Measurements from ENCODE around the gene GPR108. TPM values are rescaled to one million over a fixed set of nuclear protein-coding genes. Genes with fewer than 3 reads are reported as not detected.
"Not testable (repeated sequence)": the region's sequence is repeated elsewhere in the genome, so short reads cannot be mapped to it uniquely, and the experiment has no call there.

The GPR108 gene
- polyA plus RNA-seq, 2 donors, result 55.8 to 93.8 TPM

DNA sequence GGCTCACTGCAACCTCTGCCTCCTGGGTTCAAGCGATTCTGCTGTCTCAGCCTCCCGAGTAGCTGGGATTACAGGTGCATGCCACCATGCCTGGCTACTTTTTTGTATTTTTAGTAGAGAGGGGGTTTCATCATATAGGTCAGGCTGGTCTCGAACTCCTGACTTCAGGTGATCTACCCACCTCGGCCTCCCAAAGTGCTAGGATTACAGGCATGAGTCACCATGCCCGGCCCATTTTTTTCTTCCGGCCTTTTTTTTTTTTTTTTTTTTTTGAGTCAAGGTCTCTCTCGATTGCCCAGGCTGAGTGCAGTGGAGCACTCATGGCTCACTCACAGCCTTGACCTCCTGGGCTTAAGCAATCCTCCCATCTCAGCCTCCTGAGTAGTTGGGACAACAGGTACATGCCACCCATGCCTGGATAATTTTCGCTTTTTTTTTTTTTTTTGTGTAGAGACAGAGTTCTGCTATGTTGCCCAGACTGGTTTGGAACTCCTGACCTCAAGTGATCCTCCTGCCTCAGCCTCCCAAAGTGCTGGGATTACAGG lies 24.9 kb upstream of the GPR108 start:
- H3K4me3 ChIP-seq (ENCODE audit: low read depth in 1 of 2, low read length in 2 of 2); H3K27ac ChIP-seq (ENCODE audit: low read depth in 2 of 2, low read length in 1 of 2); H3K4me1 ChIP-seq (ENCODE audit: control insufficient read depth in 2 of 2, insufficient read depth in 2 of 2, low read length in 1 of 2); H3K27me3 ChIP-seq (ENCODE audit: control insufficient read depth in 1 of 2, insufficient read depth in 2 of 2, low read length in 2 of 2); H3K9me3 ChIP-seq (ENCODE audit: control insufficient read depth in 2 of 2, insufficient read depth in 1 of 2, low read depth in 1 of 2, low read length in 1 of 2): not testable (repeated sequence)
- peaks cover 0 to 10% of the 10 kb centered on the region in 2 donors for H3K36me3 ChIP-seq (ENCODE audit: control insufficient read depth in 2 of 2, insufficient read depth in 2 of 2, low read length in 1 of 2)
- WGBS, 2 donors, result 66 to 71% methylated on average over 8 of the region's 8 CpGs

DNA sequence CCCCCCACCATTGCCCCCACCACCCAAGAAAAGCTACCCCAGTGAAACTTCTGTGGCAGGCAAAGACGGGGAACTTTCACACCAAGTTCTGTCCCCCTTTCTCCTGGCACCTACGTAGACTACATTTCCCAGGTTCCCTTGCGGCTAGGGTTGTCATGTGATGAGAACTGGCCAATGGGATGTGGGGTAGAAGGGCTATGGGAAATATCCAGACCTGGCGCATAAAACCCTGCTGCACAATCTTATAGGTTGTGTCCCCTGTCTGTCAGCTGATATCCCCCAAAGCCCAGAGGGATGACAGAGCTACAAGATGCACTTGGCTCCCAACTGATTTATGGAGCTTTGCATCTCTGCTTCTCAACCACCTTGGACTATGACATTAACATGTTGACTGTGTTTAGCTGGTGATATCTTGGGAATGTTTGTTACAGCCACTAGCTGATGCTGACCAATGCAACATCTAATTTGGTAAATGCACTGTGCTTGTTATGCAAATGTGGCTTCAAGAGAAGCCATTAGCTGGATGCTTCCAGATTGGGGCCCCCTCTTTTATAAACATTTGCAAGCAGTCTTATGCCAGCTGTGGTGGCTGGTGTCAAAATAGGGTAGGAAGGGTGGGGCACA lies 23.8 kb upstream of the GPR108 start:
- Histone ChIP-seq H3K4me1 (ENCODE audit: control insufficient read depth in 2 of 2, insufficient read depth in 2 of 2, low read length in 1 of 2) (no peaks in the 10 kb centered on the region), H3K27me3 (ENCODE audit: control insufficient read depth in 1 of 2, insufficient read depth in 2 of 2, low read length in 2 of 2) (no peaks in the 10 kb centered on the region), H3K9me3 (ENCODE audit: control insufficient read depth in 2 of 2, insufficient read depth in 1 of 2, low read depth in 1 of 2, low read length in 1 of 2) (no peaks in the 10 kb centered on the region), H3K27ac (ENCODE audit: low read depth in 2 of 2, low read length in 1 of 2) (no peak overlapping the region), H3K4me3 (ENCODE audit: low read depth in 1 of 2, low read length in 2 of 2) (no peak overlapping the region), H3K36me3 (ENCODE audit: control insufficient read depth in 2 of 2, insufficient read depth in 2 of 2, low read length in 1 of 2) (peaks cover 0 to 10% of the 10 kb centered on the region in 2 donors)
- 80 to 92% methylated on average over 4 of the region's 4 CpGs for WGBS, 2 donors

DNA sequence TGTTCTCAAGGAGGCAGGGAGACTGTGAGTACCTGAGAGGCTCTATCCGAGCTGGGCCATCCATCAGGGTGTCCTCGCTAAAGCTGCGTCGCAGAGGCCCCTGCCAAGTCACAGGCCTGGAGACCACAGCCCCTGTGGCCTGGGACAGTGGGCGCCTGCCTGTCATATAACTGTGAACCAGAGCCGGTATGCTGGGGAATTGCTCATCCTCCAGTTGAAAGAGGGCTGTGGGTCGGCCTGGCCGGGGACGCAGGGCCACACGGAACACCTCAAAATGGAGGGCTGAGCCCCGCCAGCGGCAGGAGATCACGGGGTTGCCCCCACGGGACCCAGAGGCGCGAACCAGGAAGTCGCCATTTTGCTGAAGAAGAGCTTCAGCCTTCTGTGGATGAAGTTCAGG lies 23.2 kb upstream of the GPR108 start:
- 96 to 97% methylated on average over 17 of the region's 17 CpGs for WGBS, 2 donors
- Histone ChIP-seq H3K27ac (ENCODE audit: low read depth in 2 of 2, low read length in 1 of 2) (no peak overlapping the region), H3K4me1 (ENCODE audit: control insufficient read depth in 2 of 2, insufficient read depth in 2 of 2, low read length in 1 of 2) (no peaks in the 10 kb centered on the region), H3K36me3 (ENCODE audit: control insufficient read depth in 2 of 2, insufficient read depth in 2 of 2, low read length in 1 of 2) (peaks cover 0 to 10% of the 10 kb centered on the region in 2 donors), H3K9me3 (ENCODE audit: control insufficient read depth in 2 of 2, insufficient read depth in 1 of 2, low read depth in 1 of 2, low read length in 1 of 2) (no peaks in the 10 kb centered on the region), H3K27me3 (ENCODE audit: control insufficient read depth in 1 of 2, insufficient read depth in 2 of 2, low read length in 2 of 2) (no peaks in the 10 kb centered on the region), H3K4me3 (ENCODE audit: low read depth in 1 of 2, low read length in 2 of 2) (no peak overlapping the region)

DNA sequence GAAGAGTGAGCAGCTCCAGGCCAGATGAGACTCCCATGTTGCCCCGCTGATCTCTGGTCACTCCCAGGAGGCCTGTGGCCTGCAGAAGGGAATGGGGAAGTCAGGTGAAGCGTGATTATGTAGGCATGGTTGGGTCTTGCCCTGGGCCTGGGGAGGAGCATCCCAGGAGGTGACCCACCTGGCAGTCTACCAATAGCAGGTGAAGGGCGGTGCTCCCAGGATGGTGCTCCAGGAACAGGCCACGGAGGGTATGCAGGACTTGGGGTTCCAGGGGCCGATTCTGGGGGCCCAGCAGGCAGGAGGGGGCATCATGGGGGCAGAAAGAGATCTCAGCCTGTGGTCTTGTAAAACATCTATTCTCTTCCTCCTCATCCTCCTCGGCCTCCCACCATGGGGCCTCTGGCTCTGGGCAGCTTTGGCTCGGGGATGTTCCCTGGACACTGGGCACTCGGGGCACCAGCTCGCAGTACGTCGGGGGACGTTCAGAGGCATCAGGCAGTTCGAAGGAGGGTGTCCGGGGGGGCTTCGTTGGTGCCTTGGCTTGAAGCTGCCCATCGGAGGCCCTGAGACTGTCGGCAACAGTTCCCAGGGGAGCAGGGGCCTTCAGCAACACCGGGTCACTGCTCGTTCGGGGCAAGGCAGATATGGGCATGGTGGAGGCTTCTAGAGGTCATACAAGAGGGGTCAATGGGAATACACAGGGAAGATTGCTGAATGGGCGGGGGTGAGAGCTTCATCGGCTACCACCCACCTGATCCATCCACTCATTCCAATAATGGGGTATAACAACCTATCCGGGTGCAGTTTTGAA lies 17.5 kb upstream of the GPR108 start:
- Histone ChIP-seq H3K4me3 (ENCODE audit: low read depth in 1 of 2, low read length in 2 of 2) (no peak overlapping the region), H3K27ac (ENCODE audit: low read depth in 2 of 2, low read length in 1 of 2) (no peak overlapping the region), H3K27me3 (ENCODE audit: control insufficient read depth in 1 of 2, insufficient read depth in 2 of 2, low read length in 2 of 2) (no peaks in the 10 kb centered on the region), H3K9me3 (ENCODE audit: control insufficient read depth in 2 of 2, insufficient read depth in 1 of 2, low read depth in 1 of 2, low read length in 1 of 2) (no peaks in the 10 kb centered on the region), H3K36me3 (ENCODE audit: control insufficient read depth in 2 of 2, insufficient read depth in 2 of 2, low read length in 1 of 2) (peaks cover 3 to 28% of the 10 kb centered on the region in 2 donors), H3K4me1 (ENCODE audit: control insufficient read depth in 2 of 2, insufficient read depth in 2 of 2, low read length in 1 of 2) (peaks cover 0 to 6% of the 10 kb centered on the region in 2 donors)
- 90 to 94% methylated on average over 22 to 23 of the region's 23 CpGs for WGBS, 2 donors

DNA sequence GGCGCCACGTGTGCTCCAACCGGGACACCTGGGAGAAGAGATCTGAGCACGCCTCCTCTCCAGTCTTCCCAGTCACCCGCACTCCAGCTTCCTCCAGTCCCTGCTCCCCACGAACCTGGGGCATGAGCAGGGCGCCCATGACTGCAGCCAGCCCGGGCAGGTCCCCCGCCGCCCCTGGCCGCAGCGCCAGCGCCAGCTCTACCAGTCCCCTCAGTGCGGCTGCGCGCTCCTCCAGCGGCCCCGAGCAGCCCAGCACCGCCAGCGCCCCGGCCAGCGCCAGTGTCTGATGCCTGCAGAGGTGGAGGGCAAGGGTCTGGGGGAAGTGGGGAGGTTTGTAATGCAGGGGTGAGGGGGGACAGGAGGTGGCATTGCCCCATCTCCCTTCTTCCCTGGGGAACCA lies 16.8 kb upstream of the GPR108 start:
- Histone ChIP-seq H3K9me3 (ENCODE audit: control insufficient read depth in 2 of 2, insufficient read depth in 1 of 2, low read depth in 1 of 2, low read length in 1 of 2) (no peaks in the 10 kb centered on the region), H3K36me3 (ENCODE audit: control insufficient read depth in 2 of 2, insufficient read depth in 2 of 2, low read length in 1 of 2) (peaks cover 3 to 29% of the 10 kb centered on the region in 2 donors), H3K4me3 (ENCODE audit: low read depth in 1 of 2, low read length in 2 of 2) (no peak overlapping the region), H3K27ac (ENCODE audit: low read depth in 2 of 2, low read length in 1 of 2) (peak overlapping the region in 1 of 2 donors; percentile 48), H3K27me3 (ENCODE audit: control insufficient read depth in 1 of 2, insufficient read depth in 2 of 2, low read length in 2 of 2) (no peaks in the 10 kb centered on the region), H3K4me1 (ENCODE audit: control insufficient read depth in 2 of 2, insufficient read depth in 2 of 2, low read length in 1 of 2) (peaks cover 0 to 6% of the 10 kb centered on the region in 2 donors)
- 95 to 96% methylated on average over 22 of the region's 22 CpGs for WGBS, 2 donors

DNA sequence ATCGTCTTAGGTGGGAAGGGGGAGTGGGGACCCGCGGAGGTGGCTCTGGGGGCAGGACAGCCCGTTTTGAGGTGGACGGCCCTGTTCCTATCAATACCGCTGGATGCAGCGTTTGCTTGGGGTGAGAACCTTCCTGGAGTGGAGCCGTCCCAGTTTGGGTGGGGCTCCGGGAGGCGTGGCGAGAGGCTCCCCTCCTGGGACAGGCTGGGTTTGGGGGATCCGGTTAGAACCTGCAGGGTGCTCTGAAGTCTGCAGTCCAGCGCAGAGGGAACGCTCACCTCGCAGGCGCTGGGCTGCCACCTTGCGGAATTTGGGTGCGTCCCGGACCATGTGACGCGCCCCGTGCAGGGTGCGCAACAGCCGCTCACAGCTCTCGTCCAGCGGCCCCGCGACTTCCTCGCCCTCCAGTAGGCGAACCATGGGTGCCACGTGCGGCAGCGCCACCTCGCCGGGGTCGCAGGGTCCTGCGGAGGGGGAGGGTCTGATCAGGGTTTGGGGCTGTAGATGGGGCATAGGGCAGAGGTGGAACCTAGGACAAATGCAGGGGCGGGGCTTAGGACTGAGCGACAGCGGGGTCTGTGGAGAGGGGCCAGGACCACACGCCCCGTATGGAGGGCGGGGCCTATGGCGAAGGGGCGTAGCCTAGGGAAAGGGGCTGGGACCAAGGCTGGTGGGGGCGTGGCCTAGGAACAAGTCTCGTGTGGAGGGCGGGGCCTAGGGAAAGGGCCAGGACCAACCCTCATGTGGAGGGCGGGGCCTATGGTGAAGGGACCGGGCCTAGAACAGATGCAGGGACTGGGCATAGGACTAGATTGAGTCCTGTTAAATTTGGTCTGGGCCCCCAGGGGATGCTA lies 16.0 kb upstream of the GPR108 start:
- WGBS, 2 donors, result 16 to 22% methylated on average over 49 to 50 of the region's 50 CpGs
- H3K27ac ChIP-seq (ENCODE audit: low read depth in 2 of 2, low read length in 1 of 2), result peak overlapping the region; percentile 48 to 86
- peak overlapping the region in 1 of 2 donors; percentile 25 for H3K4me3 ChIP-seq (ENCODE audit: low read depth in 1 of 2, low read length in 2 of 2)

DNA sequence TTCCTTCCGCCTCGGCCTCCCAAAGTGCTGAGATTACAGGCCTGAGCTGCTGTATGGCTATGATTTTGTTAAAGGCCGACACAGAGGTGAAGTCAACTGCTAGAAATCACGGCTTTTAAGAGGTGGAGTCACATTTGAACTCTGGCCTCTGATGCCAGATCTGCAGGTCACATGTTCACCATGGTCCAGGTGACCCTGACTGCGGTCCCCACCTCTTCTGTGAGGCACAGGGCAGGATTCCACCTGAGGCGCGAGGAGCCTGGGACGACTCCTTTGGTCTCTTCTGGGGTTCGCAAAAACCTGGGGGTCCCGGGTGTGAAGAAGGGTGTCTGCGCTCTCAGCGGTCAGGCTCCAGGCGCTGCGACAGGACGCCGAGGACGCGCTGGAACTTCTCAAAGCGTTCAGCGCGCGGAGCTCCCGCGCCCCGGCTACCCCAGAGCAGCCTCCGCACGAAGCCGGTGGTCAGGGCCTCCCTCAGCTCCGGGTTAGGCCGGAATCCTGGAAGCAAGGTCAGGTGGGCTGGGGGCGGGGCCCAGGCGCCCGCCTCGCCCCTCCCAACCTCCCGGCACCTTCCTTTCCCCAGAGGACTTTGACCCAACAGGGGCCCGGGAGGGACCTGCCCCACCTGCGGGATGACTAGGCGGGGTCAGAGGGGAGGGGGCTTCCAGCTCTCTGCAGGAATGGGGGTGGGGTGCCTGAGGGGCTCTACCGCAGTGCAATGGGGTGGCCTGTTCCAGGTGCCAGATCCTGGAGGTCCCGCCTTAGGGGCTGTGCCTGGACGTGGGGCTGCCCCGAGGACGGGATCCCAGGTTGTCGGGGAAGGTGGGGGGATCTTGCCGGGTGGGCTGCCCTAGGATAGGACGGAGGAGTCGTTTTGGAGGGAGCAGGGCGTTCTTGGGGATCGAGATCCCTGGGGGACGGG lies 15.1 kb upstream of the GPR108 start:
- Histone ChIP-seq H3K27me3 (ENCODE audit: control insufficient read depth in 1 of 2, insufficient read depth in 2 of 2, low read length in 2 of 2) (no peaks in the 10 kb centered on the region), H3K9me3 (ENCODE audit: control insufficient read depth in 2 of 2, insufficient read depth in 1 of 2, low read depth in 1 of 2, low read length in 1 of 2) (no peaks in the 10 kb centered on the region), H3K36me3 (ENCODE audit: control insufficient read depth in 2 of 2, insufficient read depth in 2 of 2, low read length in 1 of 2) (peaks cover 3 to 30% of the 10 kb centered on the region in 2 donors), H3K4me3 (ENCODE audit: low read depth in 1 of 2, low read length in 2 of 2) (no peak overlapping the region), H3K27ac (ENCODE audit: low read depth in 2 of 2, low read length in 1 of 2) (peak overlapping the region; percentile 48 to 57), H3K4me1 (ENCODE audit: control insufficient read depth in 2 of 2, insufficient read depth in 2 of 2, low read length in 1 of 2) (peaks cover 0 to 6% of the 10 kb centered on the region in 2 donors)
- WGBS, 2 donors, result 68 to 78% methylated on average over 49 to 50 of the region's 50 CpGs

More for the DNA sequence above, 16.0 kb upstream of the GPR108 start:
- Histone ChIP-seq H3K27me3 (ENCODE audit: control insufficient read depth in 1 of 2, insufficient read depth in 2 of 2, low read length in 2 of 2) (no peaks in the 10 kb centered on the region), H3K4me1 (ENCODE audit: control insufficient read depth in 2 of 2, insufficient read depth in 2 of 2, low read length in 1 of 2) (peaks cover 0 to 6% of the 10 kb centered on the region in 2 donors), H3K9me3 (ENCODE audit: control insufficient read depth in 2 of 2, insufficient read depth in 1 of 2, low read depth in 1 of 2, low read length in 1 of 2) (no peaks in the 10 kb centered on the region), H3K36me3 (ENCODE audit: control insufficient read depth in 2 of 2, insufficient read depth in 2 of 2, low read length in 1 of 2) (peaks cover 3 to 30% of the 10 kb centered on the region in 2 donors)

DNA sequence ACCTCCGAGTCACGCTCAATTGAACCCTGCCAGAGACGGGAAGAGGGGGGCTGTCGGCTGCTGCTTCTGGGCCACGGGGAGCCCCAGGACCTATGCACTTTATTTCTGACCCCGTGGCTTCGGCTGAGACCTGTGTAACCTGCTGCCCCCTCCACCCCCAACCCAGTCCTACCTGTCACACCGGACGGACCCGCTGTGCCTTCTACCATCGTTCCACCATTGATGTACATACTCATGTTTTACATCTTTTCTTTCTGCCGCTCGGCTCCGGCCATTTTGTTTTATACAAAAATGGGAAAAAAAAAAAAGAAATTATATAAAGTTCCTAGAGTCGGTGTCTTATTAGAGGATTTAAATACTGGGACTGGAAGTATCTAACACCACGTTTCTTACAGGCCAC lies 13.8 kb upstream of the GPR108 start:
- no peak overlapping the region for H3K4me3 ChIP-seq (ENCODE audit: low read depth in 1 of 2, low read length in 2 of 2)
- no peaks in the 10 kb centered on the region for H3K27me3 ChIP-seq (ENCODE audit: control insufficient read depth in 1 of 2, insufficient read depth in 2 of 2, low read length in 2 of 2)
- H3K4me1 ChIP-seq (ENCODE audit: control insufficient read depth in 2 of 2, insufficient read depth in 2 of 2, low read length in 1 of 2), result peaks cover 0 to 6% of the 10 kb centered on the region in 2 donors
- 88 to 90% methylated on average over 16 of the region's 16 CpGs for WGBS, 2 donors
- H3K27ac ChIP-seq (ENCODE audit: low read depth in 2 of 2, low read length in 1 of 2), result peak overlapping the region; percentile 39 to 62
- peaks cover 6 to 38% of the 10 kb centered on the region in 2 donors for H3K36me3 ChIP-seq (ENCODE audit: control insufficient read depth in 2 of 2, insufficient read depth in 2 of 2, low read length in 1 of 2)
- H3K9me3 ChIP-seq (ENCODE audit: control insufficient read depth in 2 of 2, insufficient read depth in 1 of 2, low read depth in 1 of 2, low read length in 1 of 2), result no peaks in the 10 kb centered on the region
